ENCODE results near the gene ZNF648.

- TF ChIP-seq CTCF (conservative IDR thresholded peaks at IDR 0.05; ENCODE audit: low read depth, low read length) (no peak), EZH2 (IDR thresholded peaks at IDR 0.05; ENCODE audit: borderline replicate concordance, low read depth, low read length, poor library complexity, severe bottlenecking) (no peak)
Observed at GRCh38 chr1:182061594-182061993, at the start of gene ZNF648.

Data from A673 (cell line).